VCaP (cell line): ENCODE results near the gene ASMTL.
"Not testable (repeated sequence)": the region's sequence is repeated elsewhere in the genome, so short reads cannot be mapped to it uniquely, and the experiment has no call there.

Source experiments
- H3K27ac ChIP-seq: fragments of 450-650 bp; 2 replicates; pipeline ENCODE4 v1.5.1; 2017
- TF ChIP-seq, protein P1 (sequence below): fragments of 450-650 bp; conservative IDR thresholded peaks from 2 replicates; pipeline ENCODE4 v1.5.1; 2017; ENCODE audit warnings: mild to moderate bottlenecking, moderate library complexity

Gene ASMTL

DNA sequence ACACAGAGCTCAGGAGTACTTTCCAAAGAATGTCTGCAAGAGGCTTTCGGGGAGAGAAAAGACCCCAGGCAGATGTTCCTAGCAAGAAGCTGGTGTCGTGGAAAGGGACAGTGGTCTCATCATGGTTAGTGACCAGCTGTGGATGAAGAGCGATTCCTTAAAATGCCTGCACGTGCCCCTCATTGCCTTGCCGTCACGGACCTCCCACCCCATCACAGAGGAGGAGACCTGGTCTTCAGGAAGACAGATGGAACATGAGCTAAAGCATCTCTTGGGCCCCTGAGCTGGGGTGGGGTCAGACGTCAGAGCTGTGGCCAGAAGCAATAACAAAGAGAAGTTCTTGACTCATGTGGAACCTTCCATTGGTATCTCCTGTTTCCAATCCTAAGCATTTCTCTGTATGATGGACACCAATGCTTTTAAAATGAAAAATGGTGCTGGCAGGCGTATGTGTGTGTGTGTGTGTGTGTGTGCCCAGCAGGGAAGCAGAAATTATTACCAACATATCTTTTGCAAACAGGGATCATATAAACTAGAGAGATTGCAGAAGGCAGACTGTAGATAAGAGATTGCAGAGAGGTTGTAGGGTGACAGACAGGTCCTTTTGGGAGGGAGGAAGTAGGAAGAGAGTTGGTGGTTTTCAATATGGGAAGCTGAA lies 25.2 kb upstream of the ASMTL start:
- TF ChIP-seq, protein P1, sequence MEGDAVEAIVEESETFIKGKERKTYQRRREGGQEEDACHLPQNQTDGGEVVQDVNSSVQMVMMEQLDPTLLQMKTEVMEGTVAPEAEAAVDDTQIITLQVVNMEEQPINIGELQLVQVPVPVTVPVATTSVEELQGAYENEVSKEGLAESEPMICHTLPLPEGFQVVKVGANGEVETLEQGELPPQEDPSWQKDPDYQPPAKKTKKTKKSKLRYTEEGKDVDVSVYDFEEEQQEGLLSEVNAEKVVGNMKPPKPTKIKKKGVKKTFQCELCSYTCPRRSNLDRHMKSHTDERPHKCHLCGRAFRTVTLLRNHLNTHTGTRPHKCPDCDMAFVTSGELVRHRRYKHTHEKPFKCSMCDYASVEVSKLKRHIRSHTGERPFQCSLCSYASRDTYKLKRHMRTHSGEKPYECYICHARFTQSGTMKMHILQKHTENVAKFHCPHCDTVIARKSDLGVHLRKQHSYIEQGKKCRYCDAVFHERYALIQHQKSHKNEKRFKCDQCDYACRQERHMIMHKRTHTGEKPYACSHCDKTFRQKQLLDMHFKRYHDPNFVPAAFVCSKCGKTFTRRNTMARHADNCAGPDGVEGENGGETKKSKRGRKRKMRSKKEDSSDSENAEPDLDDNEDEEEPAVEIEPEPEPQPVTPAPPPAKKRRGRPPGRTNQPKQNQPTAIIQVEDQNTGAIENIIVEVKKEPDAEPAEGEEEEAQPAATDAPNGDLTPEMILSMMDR = no peak
- H3K27ac ChIP-seq = no peak overlapping the region

DNA sequence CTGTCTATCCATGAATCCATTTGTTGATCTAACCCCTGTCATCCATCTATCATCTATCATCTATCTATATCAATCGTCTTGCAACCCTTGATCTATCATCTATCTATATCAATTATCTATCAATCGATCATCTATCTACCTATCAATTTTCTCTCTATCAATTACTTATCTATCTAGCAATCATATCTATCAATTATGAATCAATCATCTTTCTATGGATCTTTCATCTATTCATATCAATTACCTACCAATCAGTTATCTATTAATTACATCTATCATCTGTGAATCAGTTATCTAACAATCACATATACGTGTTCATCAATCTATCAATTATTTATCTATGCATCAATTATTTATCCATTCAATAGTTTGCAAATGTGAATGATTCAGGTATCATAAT lies 24.5 kb upstream of the ASMTL start:
- no peak overlapping the region for H3K27ac ChIP-seq
- TF ChIP-seq, protein P1 = no peak

DNA sequence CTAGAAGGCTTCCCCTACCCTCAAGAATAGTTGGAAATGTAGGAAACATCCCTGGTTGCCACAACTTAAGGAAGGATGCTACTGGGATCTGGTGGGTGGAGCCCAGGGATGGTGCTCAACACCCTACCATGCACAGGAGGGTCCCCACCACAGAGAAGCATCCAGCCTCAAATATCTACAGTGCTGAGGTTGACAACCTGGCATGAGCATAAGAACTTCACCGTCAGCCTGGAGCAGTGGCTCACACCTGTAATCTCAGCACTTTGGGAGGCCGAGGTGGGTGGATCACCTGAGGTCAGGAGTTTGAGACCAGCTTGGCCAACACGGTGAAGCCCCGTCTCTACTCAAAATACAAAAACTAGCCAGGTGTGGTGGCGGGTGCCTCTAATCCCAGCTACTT lies 24.0 kb upstream of the ASMTL start:
- no peak overlapping the region for H3K27ac ChIP-seq
- TF ChIP-seq, protein P1 = no peak

DNA sequence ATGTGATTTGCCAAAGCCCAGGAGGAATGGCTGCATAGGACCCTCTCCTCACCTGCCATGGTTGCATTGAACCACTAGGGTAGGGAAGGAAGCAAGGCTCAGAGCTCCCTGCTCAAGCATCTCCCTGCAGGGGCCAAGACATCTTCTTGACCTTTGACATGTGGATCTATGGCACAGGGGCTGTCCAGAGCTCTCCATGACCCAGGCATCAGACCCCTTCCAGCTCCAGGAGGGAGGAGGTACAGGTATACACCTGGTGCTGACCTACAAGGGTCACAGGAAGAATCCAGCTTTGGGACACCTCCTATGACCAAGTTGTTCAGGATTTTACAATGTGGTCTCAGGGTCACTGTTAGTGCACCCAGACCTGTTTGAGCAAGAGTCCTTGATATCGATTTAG lies 23.2 kb upstream of the ASMTL start:
- TF ChIP-seq, protein P1 = no peak
- H3K27ac ChIP-seq = no peak overlapping the region

DNA sequence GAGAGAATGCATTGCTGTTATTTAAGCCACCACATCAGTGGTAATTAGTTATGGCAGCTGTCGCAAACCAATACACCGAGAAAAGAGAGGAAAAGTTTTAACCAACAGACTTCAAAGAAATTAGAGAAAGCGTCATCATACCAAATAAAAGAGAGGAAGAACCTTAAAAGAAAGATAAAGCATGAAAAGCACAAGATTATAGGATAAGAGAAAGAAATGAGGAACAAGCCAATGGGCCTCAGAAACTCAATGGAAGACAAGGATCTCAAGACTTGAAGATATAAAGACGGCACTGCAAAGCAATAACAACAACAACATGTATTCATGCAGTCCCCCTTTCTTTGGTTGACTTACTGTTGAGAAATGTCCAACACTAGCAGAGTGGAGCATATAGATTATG lies 22.8 kb upstream of the ASMTL start:
- TF ChIP-seq, protein P1 = no peak
- H3K27ac ChIP-seq = no peak overlapping the region

DNA sequence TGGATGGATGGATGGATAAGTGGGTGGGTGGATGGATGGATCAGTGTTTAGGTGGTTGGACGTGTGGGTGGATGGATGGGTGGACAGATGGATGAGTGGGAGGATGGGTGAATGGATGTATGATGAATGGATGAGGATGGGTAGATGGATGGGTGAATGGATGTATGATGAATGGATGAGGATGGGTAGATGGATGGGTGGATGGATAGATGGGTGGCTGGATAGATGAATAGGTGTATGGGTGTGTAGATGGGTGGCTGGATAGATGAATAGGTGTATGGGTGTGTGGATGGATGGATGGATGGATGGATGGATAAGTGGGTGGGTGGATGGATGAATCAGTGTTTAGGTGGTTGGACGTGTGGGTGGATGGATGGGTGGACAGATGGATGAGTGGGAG lies 21.9 kb upstream of the ASMTL start:
- H3K27ac ChIP-seq = not testable (repeated sequence)

DNA sequence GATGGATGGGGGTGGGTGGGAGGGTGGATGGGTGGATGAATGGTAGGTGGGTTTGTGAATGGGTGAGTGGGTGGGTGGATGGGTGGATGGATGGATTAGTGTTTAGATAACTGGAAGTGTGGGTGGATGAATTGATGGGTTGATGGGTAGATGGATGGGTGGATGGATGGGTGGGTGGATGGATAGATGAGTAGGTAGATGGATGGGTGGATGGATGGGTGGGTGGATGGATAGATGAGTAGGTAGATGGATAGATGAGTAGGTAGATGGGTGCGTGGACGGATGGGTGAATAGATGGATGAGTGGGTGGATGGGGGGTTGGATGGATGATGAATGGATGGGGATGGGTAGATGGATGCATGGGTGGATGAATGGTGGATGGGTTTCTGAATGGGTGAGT lies 20.3 kb upstream of the ASMTL start:
- TF ChIP-seq, protein P1 = no peak
- H3K27ac ChIP-seq = no peak overlapping the region

DNA sequence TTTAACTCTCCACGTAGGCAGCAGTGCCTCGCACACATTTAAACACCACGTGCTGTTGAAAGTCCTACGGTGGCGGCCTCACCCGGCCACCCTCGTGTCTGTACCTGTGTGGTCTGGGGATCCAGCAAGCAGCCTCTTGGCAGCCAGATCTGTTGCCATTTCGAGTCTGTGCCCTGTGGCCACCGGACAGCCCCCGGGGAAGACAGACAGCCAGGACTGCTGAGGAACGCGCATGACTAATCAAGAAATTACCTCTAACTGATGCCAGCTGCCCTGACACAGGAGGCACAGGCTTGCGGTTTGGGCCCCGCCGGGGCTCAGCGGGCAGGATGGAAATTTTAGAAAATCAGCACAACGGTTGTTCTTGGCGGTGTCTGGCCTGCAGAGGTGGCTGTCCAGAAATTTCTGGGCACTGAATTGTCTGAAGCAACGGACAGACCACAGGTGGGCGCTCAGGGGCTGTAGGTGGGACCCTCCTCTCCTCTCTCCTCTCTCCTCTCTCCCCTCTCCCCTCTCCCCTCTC lies 15.6 kb upstream of the ASMTL start:
- TF ChIP-seq, protein P1 = no peak
- no peak overlapping the region for H3K27ac ChIP-seq
